K562 (cell line): ENCODE measurements around the gene GPX7. TPM values are rescaled to one million over a fixed set of nuclear protein-coding genes. Genes with fewer than 3 reads are reported as not detected.
A peak's percentile ranks its signal among the peaks of the same experiment; 100 is the strongest.

Experiments
- CHD1 ChIP-seq: fragments of 200-600 bp; sonication (generic); IDR thresholded peaks from one replicate; pipeline ENCODE4 v1.6.1; 2012; ENCODE audit warnings: mild to moderate bottlenecking, moderate library complexity, low read length, inconsistent platforms
- COPS2 ChIP-seq: fragments of 450-650 bp; conservative IDR thresholded peaks from 2 replicates; pipeline ENCODE4 v1.6.1; 2016; ENCODE audit warnings: mild to moderate bottlenecking, moderate library complexity
- GABPA ChIP-seq: fragments of 200-800 bp; sonication (Bioruptor generic); conservative IDR thresholded peaks from 2 replicates; pipeline ENCODE4 v1.6.1; 2016; ENCODE audit warnings: low read depth, missing genetic modification characterization, missing compliant biosample characterization
- HIVEP1 ChIP-seq: fragments of 250-450 bp; sonication (Bioruptor Pico); IDR thresholded peaks from 2 replicates; pipeline ENCODE4 v1.4.0; 2020; ENCODE audit warnings: mild to moderate bottlenecking
- MEF2D ChIP-seq: conservative IDR thresholded peaks from 2 replicates; pipeline ENCODE4 v1.6.1; 2016; ENCODE audit warnings: low read depth, missing genetic modification characterization, missing compliant biosample characterization
- MYC ChIP-seq, 2 experiments: fragments of 250-450 bp in 1 of 2; sonication (Bioruptor Pico) in 1 of 2; IDR thresholded peaks; 2 replicates each; pipeline versions ENCODE4 v1.5.1 to v1.6.1; 2012 to 2021; ENCODE audit warnings: low read depth in 2 of 2, borderline replicate concordance in 1 of 2, improper control_type of control experiment in 1 of 2, low read length in 1 of 2, mild to moderate bottlenecking in 1 of 2, moderate library complexity in 1 of 2
- NR4A1 ChIP-seq, 2 experiments: fragments of 250-450 bp in 1 of 2; fragments of 450-650 bp in 1 of 2; sonication (Bioruptor Pico) in 1 of 2; IDR thresholded peaks; 2 replicates each; pipeline versions ENCODE4 v1.4.0 to v1.6.1; 2016 to 2020; ENCODE audit warnings: mild to moderate bottlenecking in 2 of 2, missing compliant biosample characterization in 1 of 2, missing genetic modification characterization in 1 of 2, moderate library complexity in 1 of 2
- PHF8 ChIP-seq: fragments of 200-600 bp; sonication (generic); IDR thresholded peaks from 2 replicates; pipeline ENCODE4 v1.6.1; 2012; ENCODE audit warnings: mixed run types, mild to moderate bottlenecking, inconsistent platforms, low read length, moderate library complexity, borderline replicate concordance
- RBM22 ChIP-seq: fragments of 200-400 bp; formaldehyde crosslinking; IDR thresholded peaks from 2 replicates; pipeline ENCODE4 v1.6.1; 2018; ENCODE audit warnings: low read length, low read depth; ENCODE audit not compliant: poor library complexity, severe bottlenecking
- ZNF644 ChIP-seq: fragments of 200-800 bp; sonication (Bioruptor generic); IDR thresholded peaks from 2 replicates; pipeline ENCODE4 v1.6.1; 2016; ENCODE audit warnings: low read depth, missing genetic modification characterization, missing compliant biosample characterization
- polyA plus RNA-seq, 8 experiments: library from polyadenylated mRNA; depleted of rRNA in 4 of 8; stranded (reverse) in 5 of 8; unstranded in 3 of 8; fragments of >200 nt; fragmentation: Nextera tagmentation in 2 of 8; fragmentation: Illumina TruSeq in 1 of 8; extraction: Ambion mirVana in 2 of 8; extraction: Trizol in 1 of 8; gene quantifications; 2 replicates each; pipeline versions ENCODE4 v1.2.1 to v1.2.3, GENCODE V29; 2011 to 2014; ENCODE audit warnings: inconsistent platforms in 1 of 8, missing spikeins in 1 of 8
- total RNA-seq, 7 experiments: library from RNA; depleted of rRNA in 6 of 7; stranded (reverse); fragments of >200 nt in 6 of 7; fragmentation: Illumina TruSeq in 2 of 7; extraction: Trizol in 2 of 7; gene quantifications; 2 replicates each; pipeline versions ENCODE4 v1.2.1 to v1.2.3, GENCODE V29; 2011 to 2021; ENCODE audit warnings: low replicate concordance in 1 of 7
- TF ChIP-seq, protein P1 (sequence below): sonication (generic); formaldehyde crosslinking; IDR thresholded peaks from 2 replicates; pipeline ENCODE4 v1.8.0; 2022; ENCODE audit warnings: missing genetic modification reagents, mild to moderate bottlenecking, moderate library complexity, borderline replicate concordance
- TF ChIP-seq, protein P2 (sequence below): IDR thresholded peaks from 3 replicates; pipeline ENCODE4 v1.6.1; 2011; ENCODE audit warnings: borderline replicate concordance, mild to moderate bottlenecking, moderate library complexity; ENCODE audit not compliant: insufficient read length; ENCODE audit errors: extremely low read depth
- TF ChIP-seq, protein P3 (sequence below): IDR thresholded peaks from 2 replicates; pipeline ENCODE4 v1.6.1; 2011; ENCODE audit not compliant: insufficient read length; ENCODE audit errors: extremely low read depth
- TF ChIP-seq, protein P4 (sequence below): fragments of 450-650 bp; formaldehyde crosslinking; IDR thresholded peaks from 2 replicates; pipeline ENCODE4 v1.4.0; 2022; ENCODE audit warnings: missing genetic modification characterization
- TF ChIP-seq, protein P5 (sequence below): fragments of 250-450 bp; sonication (Bioruptor Pico); IDR thresholded peaks from 2 replicates; pipeline ENCODE4 v1.9.0; 2021; ENCODE audit warnings: mild to moderate bottlenecking

Gene GPX7
- total and polyA plus RNA-seq, 9 of the 15 experiments (the other 6 are each of a cell fraction or from before 2014, with no cell fraction given) = 0.08 TPM; not detected in 8

DNA sequence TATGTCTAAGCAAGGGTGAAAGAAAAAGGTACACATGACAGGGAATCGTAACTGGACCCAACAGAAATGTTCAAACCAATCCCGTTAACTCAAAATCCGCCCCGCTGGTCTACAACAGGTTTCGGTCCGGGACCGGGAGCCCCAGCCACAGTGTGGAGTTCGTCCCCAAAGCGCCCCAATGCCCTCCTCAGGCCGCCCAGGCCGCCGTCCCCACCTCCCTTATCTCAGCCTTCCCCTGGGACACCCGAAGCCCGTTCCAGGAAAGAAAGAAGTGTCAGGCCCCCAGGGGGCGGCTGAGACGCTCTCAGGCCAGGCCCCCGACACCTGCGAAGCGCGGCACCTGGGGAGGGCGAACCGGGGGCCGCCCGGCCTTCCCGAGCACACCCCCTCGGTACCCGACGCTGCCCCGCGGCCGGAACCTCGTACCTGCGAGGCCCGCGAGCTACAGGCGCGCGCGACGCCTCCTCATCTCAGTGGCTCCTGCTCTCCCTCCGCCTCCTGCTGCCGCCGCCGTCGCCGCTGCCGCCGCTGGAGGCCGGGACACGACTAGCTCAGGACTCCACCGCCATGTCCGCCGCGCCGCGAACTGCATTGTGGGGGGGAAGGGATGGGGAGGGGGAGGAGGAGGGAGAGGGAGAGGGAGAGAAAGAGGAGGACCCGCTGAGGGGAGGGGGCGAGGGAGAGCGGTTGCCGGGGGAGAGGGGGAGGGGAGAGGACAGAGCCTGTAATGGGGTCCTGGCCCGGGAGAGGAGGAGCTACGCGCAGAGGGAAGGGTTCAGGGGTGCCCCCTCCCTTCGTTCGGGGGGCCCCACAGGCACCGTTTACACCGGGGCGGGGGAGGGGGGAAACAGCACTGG lies 49.4 kb upstream of the GPX7 start, which contains the start of gene TUT4 (continued):
- TF ChIP-seq HIVEP1 = 0 out of 2 replicates have a peak, but pooled peaks have one; percentile 35
- TF ChIP-seq CHD1 = peak; percentile 54
- TF ChIP-seq, protein P1, sequence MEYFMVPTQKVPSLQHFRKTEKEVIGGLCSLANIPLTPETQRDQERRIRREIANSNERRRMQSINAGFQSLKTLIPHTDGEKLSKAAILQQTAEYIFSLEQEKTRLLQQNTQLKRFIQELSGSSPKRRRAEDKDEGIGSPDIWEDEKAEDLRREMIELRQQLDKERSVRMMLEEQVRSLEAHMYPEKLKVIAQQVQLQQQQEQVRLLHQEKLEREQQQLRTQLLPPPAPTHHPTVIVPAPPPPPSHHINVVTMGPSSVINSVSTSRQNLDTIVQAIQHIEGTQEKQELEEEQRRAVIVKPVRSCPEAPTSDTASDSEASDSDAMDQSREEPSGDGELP (CRISPR knock-in tag) = peak; percentile 68; the same call in 1 of the 2 replicates
- peak; percentile 67 for TF ChIP-seq PHF8
- TF ChIP-seq RBM22 = peak; percentile 50
- TF ChIP-seq, protein P2, sequence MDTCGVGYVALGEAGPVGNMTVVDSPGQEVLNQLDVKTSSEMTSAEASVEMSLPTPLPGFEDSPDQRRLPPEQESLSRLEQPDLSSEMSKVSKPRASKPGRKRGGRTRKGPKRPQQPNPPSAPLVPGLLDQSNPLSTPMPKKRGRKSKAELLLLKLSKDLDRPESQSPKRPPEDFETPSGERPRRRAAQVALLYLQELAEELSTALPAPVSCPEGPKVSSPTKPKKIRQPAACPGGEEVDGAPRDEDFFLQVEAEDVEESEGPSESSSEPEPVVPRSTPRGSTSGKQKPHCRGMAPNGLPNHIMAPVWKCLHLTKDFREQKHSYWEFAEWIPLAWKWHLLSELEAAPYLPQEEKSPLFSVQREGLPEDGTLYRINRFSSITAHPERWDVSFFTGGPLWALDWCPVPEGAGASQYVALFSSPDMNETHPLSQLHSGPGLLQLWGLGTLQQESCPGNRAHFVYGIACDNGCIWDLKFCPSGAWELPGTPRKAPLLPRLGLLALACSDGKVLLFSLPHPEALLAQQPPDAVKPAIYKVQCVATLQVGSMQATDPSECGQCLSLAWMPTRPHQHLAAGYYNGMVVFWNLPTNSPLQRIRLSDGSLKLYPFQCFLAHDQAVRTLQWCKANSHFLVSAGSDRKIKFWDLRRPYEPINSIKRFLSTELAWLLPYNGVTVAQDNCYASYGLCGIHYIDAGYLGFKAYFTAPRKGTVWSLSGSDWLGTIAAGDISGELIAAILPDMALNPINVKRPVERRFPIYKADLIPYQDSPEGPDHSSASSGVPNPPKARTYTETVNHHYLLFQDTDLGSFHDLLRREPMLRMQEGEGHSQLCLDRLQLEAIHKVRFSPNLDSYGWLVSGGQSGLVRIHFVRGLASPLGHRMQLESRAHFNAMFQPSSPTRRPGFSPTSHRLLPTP = no peak
- TF ChIP-seq, protein P3, sequence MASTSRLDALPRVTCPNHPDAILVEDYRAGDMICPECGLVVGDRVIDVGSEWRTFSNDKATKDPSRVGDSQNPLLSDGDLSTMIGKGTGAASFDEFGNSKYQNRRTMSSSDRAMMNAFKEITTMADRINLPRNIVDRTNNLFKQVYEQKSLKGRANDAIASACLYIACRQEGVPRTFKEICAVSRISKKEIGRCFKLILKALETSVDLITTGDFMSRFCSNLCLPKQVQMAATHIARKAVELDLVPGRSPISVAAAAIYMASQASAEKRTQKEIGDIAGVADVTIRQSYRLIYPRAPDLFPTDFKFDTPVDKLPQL = no peak
- no peak for TF ChIP-seq MEF2D (tag)
- TF ChIP-seq GABPA = peak; percentile 39; the same call in 1 of the 2 replicates
- no peak for TF ChIP-seq COPS2
- TF ChIP-seq, protein P4, sequence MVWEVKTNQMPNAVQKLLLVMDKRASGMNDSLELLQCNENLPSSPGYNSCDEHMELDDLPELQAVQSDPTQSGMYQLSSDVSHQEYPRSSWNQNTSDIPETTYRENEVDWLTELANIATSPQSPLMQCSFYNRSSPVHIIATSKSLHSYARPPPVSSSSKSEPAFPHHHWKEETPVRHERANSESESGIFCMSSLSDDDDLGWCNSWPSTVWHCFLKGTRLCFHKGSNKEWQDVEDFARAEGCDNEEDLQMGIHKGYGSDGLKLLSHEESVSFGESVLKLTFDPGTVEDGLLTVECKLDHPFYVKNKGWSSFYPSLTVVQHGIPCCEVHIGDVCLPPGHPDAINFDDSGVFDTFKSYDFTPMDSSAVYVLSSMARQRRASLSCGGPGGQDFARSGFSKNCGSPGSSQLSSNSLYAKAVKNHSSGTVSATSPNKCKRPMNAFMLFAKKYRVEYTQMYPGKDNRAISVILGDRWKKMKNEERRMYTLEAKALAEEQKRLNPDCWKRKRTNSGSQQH = no peak
- peak; percentile 43; the same call in 1 of the 2 replicates for TF ChIP-seq MYC (IDR thresholded peaks at IDR 0.05; ENCODE audit: low read depth, low read length)
- no peak for TF ChIP-seq MYC (CRISPR knock-in tag; IDR thresholded peaks at IDR 0.05; ENCODE audit: borderline replicate concordance, low read depth)
- peak; percentile 79; the same call in 1 of the 2 replicates for TF ChIP-seq NR4A1 (CRISPR knock-in tag; IDR thresholded peaks at IDR 0.05)
- peak; percentile 71; the same call in 1 of the 2 replicates for TF ChIP-seq NR4A1 (tag; IDR thresholded peaks at IDR 0.05)
- TF ChIP-seq, protein P5, sequence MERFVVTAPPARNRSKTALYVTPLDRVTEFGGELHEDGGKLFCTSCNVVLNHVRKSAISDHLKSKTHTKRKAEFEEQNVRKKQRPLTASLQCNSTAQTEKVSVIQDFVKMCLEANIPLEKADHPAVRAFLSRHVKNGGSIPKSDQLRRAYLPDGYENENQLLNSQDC = no peak
- peak; percentile 86 for TF ChIP-seq ZNF644 (tag)
